ENCODE measurements around the gene MRPS18A. TPM values are rescaled to one million over a fixed set of nuclear protein-coding genes. Genes with fewer than 3 reads are reported as not detected.

The MRPS18A gene
- total and polyA plus RNA-seq, 9 of the 15 experiments (the other 6 are each of a cell fraction or from before 2014, with no cell fraction given), result 87.5 to 243 (median 125) TPM

- no peak; the same call in 1 of the 2 replicates for TF ChIP-seq PKNOX1 (IDR thresholded peaks at IDR 0.05)
- 0 out of 2 replicates have a peak, but pooled peaks have one; percentile 77 for TF ChIP-seq PML (IDR thresholded peaks at IDR 0.05; ENCODE audit: low read length)
- no peak for TF ChIP-seq ZNF140 (CRISPR knock-in tag; IDR thresholded peaks at IDR 0.05)
- TF ChIP-seq MYBL2 (IDR thresholded peaks at IDR 0.05; ENCODE audit: low read depth), result no peak
- no peak for TF ChIP-seq MYBL2 (CRISPR knock-in tag; IDR thresholded peaks at IDR 0.05; ENCODE audit: borderline replicate concordance)
- TF ChIP-seq ZNF12 (CRISPR knock-in tag; IDR thresholded peaks at IDR 0.05), result 0 out of 2 replicates have a peak, but pooled peaks have one; percentile 26
- 0 out of 2 replicates have a peak, but pooled peaks have one; percentile 54 for TF ChIP-seq POLR2G (IDR thresholded peaks at IDR 0.05; ENCODE audit: low read depth, low read length)
- peak; percentile 90 for TF ChIP-seq FOXJ2 (tag; IDR thresholded peaks at IDR 0.05)
- TF ChIP-seq RAD21 (CRISPR knock-in tag; conservative IDR thresholded peaks at IDR 0.05 in 1 of 2, IDR thresholded peaks at IDR 0.05 in 1 of 2), result peak; percentile 13 to 31; a peak in 3 of 4 replicates
- TF ChIP-seq NELFE (IDR thresholded peaks at IDR 0.05; ENCODE audit: insufficient read depth, insufficient read length), result no peak
- TF ChIP-seq TFAP4 (CRISPR knock-in tag; IDR thresholded peaks at IDR 0.05; ENCODE audit: borderline replicate concordance), result peak; percentile 86
- no peak; the same call in 1 of the 2 replicates for TF ChIP-seq E2F1 (CRISPR knock-in tag; IDR thresholded peaks at IDR 0.05)
- peak; percentile 12; the same call in 1 of the 2 replicates for TF ChIP-seq FOXP1 (CRISPR knock-in tag; IDR thresholded peaks at IDR 0.05)
- TF ChIP-seq ZNF232 (CRISPR knock-in tag; IDR thresholded peaks at IDR 0.05), result no peak
- no peak for TF ChIP-seq HNRNPL (IDR thresholded peaks at IDR 0.05; ENCODE audit: low read depth, low read length)
- peak; percentile 61 to 86; a peak in 3 of 4 replicates for TF ChIP-seq MAZ (CRISPR knock-in tag; conservative IDR thresholded peaks at IDR 0.05 in 1 of 2, IDR thresholded peaks at IDR 0.05 in 1 of 2)
- no peak for TF ChIP-seq STAT5A (IDR thresholded peaks at IDR 0.05; ENCODE audit: borderline replicate concordance, low read length)
- TF ChIP-seq ZNF764 (CRISPR knock-in tag; IDR thresholded peaks at IDR 0.05; ENCODE audit: low read depth), result peak; percentile 35; the same call in 1 of the 2 replicates
- no peak for TF ChIP-seq TAF15 (IDR thresholded peaks at IDR 0.05; ENCODE audit: low read depth, low read length)
- no peak for TF ChIP-seq SAFB2 (IDR thresholded peaks at IDR 0.05; ENCODE audit: borderline replicate concordance, low read depth, low read length, severe bottlenecking)
Observed at GRCh38 chr6:43627008-43627825, 60.4 kb downstream of the MRPS18A start (continued).
